Type B pancreatic cell (in vitro differentiated cells): Measurements from ENCODE around the gene C6orf47. TPM values are rescaled to one million over a fixed set of nuclear protein-coding genes. Genes with fewer than 3 reads are reported as not detected.

ENCODE experiments used
- DNase-seq: peaks from one replicate; pipeline ENCODE4 v3.0.0; 2021; ENCODE audit warnings: mixed read lengths; ENCODE audit not compliant: unreplicated experiment; ENCODE audit errors: extremely low spot score
- H3K27ac Mint-ChIP-seq: 2 replicates; pipeline ENCODE4 v1.8.0; 2021; ENCODE audit warnings: mild to moderate bottlenecking, mixed read lengths
- H3K27me3 Mint-ChIP-seq: 2 replicates; pipeline ENCODE4 v1.8.0; 2021; ENCODE audit warnings: mixed read lengths
- H3K36me3 Mint-ChIP-seq: 2 replicates; pipeline ENCODE4 v1.8.0; 2021; ENCODE audit warnings: mixed read lengths
- H3K4me1 Mint-ChIP-seq: one replicate; pipeline ENCODE4 v1.8.0; 2021; ENCODE audit warnings: mixed read lengths; ENCODE audit not compliant: unreplicated experiment
- H3K4me3 Mint-ChIP-seq: 2 replicates; pipeline ENCODE4 v1.8.0; 2021; ENCODE audit warnings: mild to moderate bottlenecking, mixed read lengths
- H3K9me3 Mint-ChIP-seq: 2 replicates; pipeline ENCODE4 v1.8.0; 2021; ENCODE audit warnings: mixed read lengths
- CTCF ChIP-seq: fragments of 200-600 bp; sonication (generic); conservative IDR thresholded peaks from 2 replicates; pipeline ENCODE4 v1.5.0; 2021; ENCODE audit warnings: antibody characterized with exemption, mild to moderate bottlenecking
- total RNA-seq: library from RNA; stranded (reverse); gene quantifications from 2 replicates; pipeline ENCODE4 v1.2.1, GENCODE V29; 2021; ENCODE audit warnings: low replicate concordance

C6orf47 gene
- total RNA-seq, 1 donor from 2014 or later, result 22.3 TPM

DNA sequence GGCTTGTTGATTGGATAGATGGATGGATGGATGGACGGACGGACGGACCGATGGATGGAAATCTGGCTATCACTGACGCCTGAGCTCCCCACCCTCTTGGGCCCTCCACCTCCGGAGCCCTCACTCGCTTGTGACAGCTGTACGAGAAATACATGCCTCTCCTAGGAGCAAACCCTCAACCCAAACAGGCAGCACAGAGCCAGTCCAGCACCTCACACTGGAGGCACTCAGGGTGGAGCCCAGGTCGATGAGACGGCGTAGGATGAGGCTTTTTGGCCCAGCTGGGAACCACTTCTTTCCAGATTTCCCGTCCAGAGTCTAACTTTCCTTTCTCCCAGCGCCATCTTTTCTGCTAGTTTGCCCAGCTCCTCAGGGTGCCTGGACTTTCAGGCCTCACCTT is 23.0 kb upstream of the C6orf47 start:
- no peaks in the 10 kb centered on the region for H3K9me3 Mint-ChIP-seq
- TF ChIP-seq CTCF, result no peak
- peaks cover 20% of the 10 kb centered on the region for H3K4me1 Mint-ChIP-seq
- no peaks in the 10 kb centered on the region for H3K27me3 Mint-ChIP-seq
- H3K36me3 Mint-ChIP-seq, result peaks cover 5% of the 10 kb centered on the region
- H3K27ac Mint-ChIP-seq, result peak overlapping the region; percentile 95
- DNase-seq, result no peak
- peak overlapping the region; percentile 87 for H3K4me3 Mint-ChIP-seq

- Mint-ChIP-seq H3K4me1 (peaks cover 20% of the 10 kb centered on the region), H3K9me3 (no peaks in the 10 kb centered on the region), H3K27ac (peak overlapping the region; percentile 77)
Observed at GRCh38 chr6:31681135-31681671, 20.6 kb upstream of the C6orf47 start.

DNA sequence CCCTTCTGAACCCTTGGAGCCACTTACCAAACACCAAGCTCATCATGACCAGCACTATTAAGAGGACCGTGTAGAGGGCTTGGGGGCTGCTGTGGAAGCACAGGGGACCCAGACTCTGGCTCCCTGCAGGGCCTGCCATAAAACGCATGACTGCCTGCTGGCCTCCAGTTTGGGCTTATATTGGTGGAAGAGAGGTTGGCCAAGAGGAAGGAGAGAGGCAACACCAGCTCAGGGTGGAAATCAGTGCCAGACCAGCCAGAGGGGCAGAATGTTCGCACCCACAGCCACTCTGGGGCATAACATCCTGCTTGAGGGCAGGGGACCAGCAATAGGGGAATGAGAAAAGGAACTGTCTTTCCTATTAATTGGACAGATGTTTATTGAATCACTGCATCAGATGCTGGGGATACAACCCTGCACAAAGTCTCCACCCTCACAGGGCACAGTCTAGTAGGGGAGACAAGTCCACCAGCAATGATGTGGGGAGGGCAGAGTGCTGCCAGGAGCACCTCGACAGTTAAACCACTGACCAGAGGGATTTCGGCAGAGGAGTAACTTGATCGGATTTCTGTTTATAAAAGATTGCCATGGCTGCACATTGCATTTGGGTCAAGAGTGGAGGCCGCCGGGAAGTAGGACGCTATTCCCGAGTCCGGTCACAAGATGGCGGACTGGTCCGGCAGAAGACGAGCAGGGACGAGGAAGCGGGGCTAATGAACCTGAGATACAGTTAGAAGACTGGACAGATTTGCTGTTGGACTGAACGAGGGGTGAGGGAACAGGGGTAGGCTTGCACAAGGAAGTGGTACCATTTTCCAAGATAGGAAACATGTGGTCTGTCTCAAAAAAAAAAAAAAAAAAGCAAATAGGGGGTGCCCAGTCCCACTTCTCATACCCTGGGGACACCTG is 19.9 kb upstream of the C6orf47 start, which contains the start of gene LY6G5C:
TSS of gene LY6G5C (minus strand) at position 842 of the 909 bp plus-strand sequence. CDS start at position 148, 694 bp downstream.
- no peaks in the 10 kb centered on the region for H3K9me3 Mint-ChIP-seq
- peak within 1 kb of the TSS; percentile 87 for H3K4me3 Mint-ChIP-seq
- H3K36me3 Mint-ChIP-seq, result no peaks in the 10 kb centered on the region
- H3K4me1 Mint-ChIP-seq, result peaks cover 20% of the 10 kb centered on the region
- peak; percentile 85 for DNase-seq
- H3K27ac Mint-ChIP-seq, result peak within 1 kb of the TSS; percentile 77
- peak; percentile 82 for TF ChIP-seq CTCF
- H3K27me3 Mint-ChIP-seq, result no peaks in the 10 kb centered on the region

More at GRCh38 chr6:31681135-31681671, 20.6 kb upstream of the C6orf47 start:
- no peaks in the 10 kb centered on the region for H3K27me3 Mint-ChIP-seq
- TF ChIP-seq CTCF, result peak; percentile 18
- H3K36me3 Mint-ChIP-seq, result peaks cover 2% of the 10 kb centered on the region
- no peak for DNase-seq
- H3K4me3 Mint-ChIP-seq, result peak overlapping the region; percentile 87

- no peaks in the 10 kb centered on the region for H3K9me3 Mint-ChIP-seq
- no peaks in the 10 kb centered on the region for H3K27me3 Mint-ChIP-seq
- no peak for TF ChIP-seq CTCF
- H3K27ac Mint-ChIP-seq, result no peak overlapping the region
- H3K4me3 Mint-ChIP-seq, result no peak overlapping the region
- DNase-seq, result no peak
- H3K4me1 Mint-ChIP-seq, result peaks cover 13% of the 10 kb centered on the region
- H3K36me3 Mint-ChIP-seq, result no peaks in the 10 kb centered on the region
Observed at GRCh38 chr6:31677955-31678354, 17.4 kb upstream of the C6orf47 start.

- Mint-ChIP-seq H3K4me1 (peaks cover 13% of the 10 kb centered on the region), H3K9me3 (no peaks in the 10 kb centered on the region), H3K36me3 (peaks cover 3% of the 10 kb centered on the region), H3K27me3 (no peaks in the 10 kb centered on the region), H3K27ac (no peak overlapping the region), H3K4me3 (no peak overlapping the region)
- no peak for TF ChIP-seq CTCF
- DNase-seq, result no peak
Observed at GRCh38 chr6:31676904-31677303, 16.3 kb upstream of the C6orf47 start.
